CD14-positive monocyte (primary cell): ENCODE data around the gene RPL38. TPM values are rescaled to one million over a fixed set of nuclear protein-coding genes. Genes with fewer than 3 reads are reported as not detected.
A peak's percentile ranks its signal among the peaks of the same experiment; 100 is the strongest.

Experiments
- DNase-seq, 3 donors: peaks; one replicate each; pipeline ENCODE4 v3.0.0-alpha.2; 2011 to 2022
- H2AFZ ChIP-seq: 2 replicates; pipeline ENCODE4 v1.6.0; 2012; ENCODE audit warnings: mild to moderate bottlenecking, low read depth, low read length, inconsistent platforms; ENCODE audit not compliant: insufficient read depth, poor library complexity, severe bottlenecking
- H3K27ac ChIP-seq, 2 donors: 1 replicate in 1 of 2; 2 replicates in 1 of 2; pipeline ENCODE4 v1.5.1; 2012 to 2013; ENCODE audit warnings: low read length in 2 of 2, control low read depth in 1 of 2, inconsistent platforms in 1 of 2, low read depth in 1 of 2, mild to moderate bottlenecking in 1 of 2
- H3K27me3 ChIP-seq, 2 donors: one replicate each; pipeline versions ENCODE4 v1.6.0 to v1.6.1; 2011 to 2013; ENCODE audit warnings: low read length in 2 of 2; ENCODE audit not compliant: control insufficient read depth in 2 of 2, insufficient read depth in 2 of 2
- H3K36me3 ChIP-seq, 2 donors: replicated peaks in 1 of 2; 1 replicate in 1 of 2; 2 replicates in 1 of 2; pipeline versions ENCODE4 v1.5.1 to v1.6.1; 2012 to 2013; ENCODE audit warnings: low read length in 2 of 2, control low read depth in 1 of 2, inconsistent platforms in 1 of 2, mild to moderate bottlenecking in 1 of 2; ENCODE audit not compliant: insufficient read depth in 2 of 2, control insufficient read depth in 1 of 2
- H3K4me1 ChIP-seq, 2 donors: 1 replicate in 1 of 2; 2 replicates in 1 of 2; pipeline versions ENCODE4 v1.5.1 to v1.6.1; 2012 to 2013; ENCODE audit warnings: low read length in 2 of 2, control low read depth in 1 of 2, inconsistent platforms in 1 of 2, mild to moderate bottlenecking in 1 of 2, moderate library complexity in 1 of 2; ENCODE audit not compliant: insufficient read depth in 2 of 2, control insufficient read depth in 1 of 2
- H3K4me2 ChIP-seq: replicated peaks from 2 replicates; pipeline ENCODE3; 2012; ENCODE audit warnings: low read length, moderate library complexity, mild to moderate bottlenecking; ENCODE audit not compliant: poor library complexity, severe bottlenecking; ENCODE audit errors: extremely low read depth
- H3K4me3 ChIP-seq, 3 experiments: fragments of 200-600 bp in 1 of 3; sonication (generic) in 1 of 3; replicated peaks in 1 of 3; 1 replicate in 2 of 3; 2 replicates in 1 of 3; pipeline ENCODE4 v1.5.1; 2011 to 2013; ENCODE audit warnings: low read length in 3 of 3, mild to moderate bottlenecking in 3 of 3, control low read depth in 2 of 3, low read depth in 2 of 3, inconsistent platforms in 1 of 3, moderate library complexity in 1 of 3
- H3K79me2 ChIP-seq: 2 replicates; pipeline ENCODE4 v1.6.0; 2012; ENCODE audit warnings: mild to moderate bottlenecking, control low read depth, inconsistent platforms, low read length, moderate library complexity; ENCODE audit not compliant: insufficient read depth
- H3K9ac ChIP-seq: 2 replicates; pipeline ENCODE4 v1.6.0; 2017; ENCODE audit warnings: low read length, mild to moderate bottlenecking; ENCODE audit not compliant: insufficient read depth, poor library complexity, severe bottlenecking
- H3K9me3 ChIP-seq, 2 donors: replicated peaks in 1 of 2; 1 replicate in 1 of 2; 2 replicates in 1 of 2; pipeline versions ENCODE4 v1.5.1 to v1.6.1; 2012 to 2013; ENCODE audit warnings: low read length in 2 of 2, control low read depth in 1 of 2; ENCODE audit not compliant: control insufficient read depth in 1 of 2, insufficient read depth in 1 of 2
- H4K20me1 ChIP-seq: 2 replicates; pipeline ENCODE4 v1.6.0; 2012; ENCODE audit warnings: mild to moderate bottlenecking, low read length, control low read depth, moderate library complexity; ENCODE audit not compliant: insufficient read depth
- H3K27ac Mint-ChIP-seq, 7 donors: one replicate each; pipeline ENCODE4 v1.8.0; 2020; ENCODE audit warnings: mild to moderate bottlenecking in 7 of 7, mixed read lengths in 7 of 7, moderate library complexity in 6 of 7, inconsistent platforms in 2 of 7
- H3K27me3 Mint-ChIP-seq, 3 donors: one replicate each; pipeline ENCODE4 v1.8.0; 2021 to 2022; ENCODE audit warnings: low read depth in 3 of 3, mild to moderate bottlenecking in 3 of 3, mixed read lengths in 3 of 3, moderate library complexity in 3 of 3, inconsistent platforms in 1 of 3
- H3K36me3 Mint-ChIP-seq, 2 donors: one replicate each; pipeline ENCODE4 v1.8.0; 2020; ENCODE audit warnings: mixed read lengths in 2 of 2, inconsistent platforms in 1 of 2, mild to moderate bottlenecking in 1 of 2
- H3K4me1 Mint-ChIP-seq: one replicate; pipeline ENCODE4 v1.8.0; 2020; ENCODE audit warnings: mild to moderate bottlenecking, mixed read lengths
- H3K4me3 Mint-ChIP-seq, 2 donors: one replicate each; pipeline ENCODE4 v1.8.0; 2020; ENCODE audit warnings: mild to moderate bottlenecking in 2 of 2, mixed read lengths in 2 of 2, moderate library complexity in 1 of 2
- H3K9me3 Mint-ChIP-seq, 7 donors: one replicate each; pipeline ENCODE4 v1.8.0; 2020 to 2022; ENCODE audit warnings: mixed read lengths in 7 of 7, mild to moderate bottlenecking in 6 of 7, moderate library complexity in 6 of 7, inconsistent platforms in 2 of 7
- CTCF ChIP-seq: fragments of 200-600 bp; IDR thresholded peaks from one replicate; pipeline ENCODE4 v1.8.0; 2022; ENCODE audit warnings: antibody characterized with exemption, mild to moderate bottlenecking
- WGBS: methylation state at CpG from one replicate; pipeline ENCODE4 v1.1.5; 2013; ENCODE audit warnings: missing lambda C conversion rate; ENCODE audit not compliant: insufficient coverage; 5-methylcytosine and 5-hydroxymethylcytosine counted together
- intact Hi-C, 2 donors: fragments of 100-400 bp; cut with micrococcal nuclease; formaldehyde crosslinking; loops; one replicate each; pipeline versions ENCODE4 v1.15.0 to v1.15.1; 2023
- polyA plus RNA-seq, 3 donors: library from polyadenylated mRNA; depleted of rRNA in 1 of 3; unstranded in 2 of 3; stranded (reverse) in 1 of 3; fragments of 300-500 nt in 2 of 3; fragments of >200 nt in 1 of 3; fragmentation: Illumina TruSeq in 2 of 3; gene quantifications; 1 replicate in 2 of 3; 2 replicates in 1 of 3; pipeline ENCODE4 v1.2.3, GENCODE V29; 2012 to 2021

The RPL38 gene
- polyA plus RNA-seq, 3 donors, result 379 to 1,070 (median 919) TPM

- no peak for TF ChIP-seq CTCF
- H3K27ac ChIP-seq, result no peak overlapping the region
- Mint-ChIP-seq H3K27ac (no peak overlapping the region), H3K27me3 (peaks cover 4 to 10% (median 9%) of the 10 kb centered on the region in 3 donors), H3K36me3 (no peaks in the 10 kb centered on the region), H3K9me3 (peaks cover 0 to 5% (median 1%) of the 10 kb centered on the region in 7 donors), H3K4me3 (no peak overlapping the region), H3K4me1 (no peaks in the 10 kb centered on the region)
- no peak for DNase-seq
- intact Hi-C loops, result no loop called here
- H3K9me3 ChIP-seq, result no peaks in the 10 kb centered on the region
- no CpG with 5 or more reads among the region's 1 CpG for WGBS
- H3K36me3 ChIP-seq, result no peaks in the 10 kb centered on the region
- H3K27me3 ChIP-seq, result no peaks in the 10 kb centered on the region
- H3K4me2 ChIP-seq, result no peak overlapping the region
- H3K4me3 ChIP-seq, result no peak overlapping the region
- H4K20me1 ChIP-seq, result no peaks in the 10 kb centered on the region
- no peak overlapping the region for H3K9ac ChIP-seq
- no peaks in the 10 kb centered on the region for H3K4me1 ChIP-seq
- no peaks in the 10 kb centered on the region for H3K79me2 ChIP-seq
- H2AFZ ChIP-seq, result no peak overlapping the region
These were observed 32.6 kb upstream of the RPL38 start for GRCh38 chr17:74170924-74171323.

GRCh38 chr17:74172700-74173099 is 30.8 kb upstream of the RPL38 start:
- Histone ChIP-seq H3K9me3 (no peaks in the 10 kb centered on the region), H3K9ac (no peak overlapping the region), H3K4me2 (no peak overlapping the region), H3K27ac (no peak overlapping the region), H3K36me3 (no peaks in the 10 kb centered on the region), H3K27me3 (no peaks in the 10 kb centered on the region), H3K79me2 (no peaks in the 10 kb centered on the region), H4K20me1 (no peaks in the 10 kb centered on the region), H2AFZ (peak overlapping the region; percentile 1), H3K4me1 (no peaks in the 10 kb centered on the region), H3K4me3 (no peak overlapping the region)
- Mint-ChIP-seq H3K9me3 (peaks cover 0 to 2% (median 0%) of the 10 kb centered on the region in 7 donors), H3K4me3 (no peak overlapping the region), H3K27ac (no peak overlapping the region), H3K27me3 (peaks cover 6 to 17% (median 10%) of the 10 kb centered on the region in 3 donors), H3K4me1 (no peaks in the 10 kb centered on the region), H3K36me3 (no peaks in the 10 kb centered on the region)
- TF ChIP-seq CTCF, result no peak
- no CpG with 5 or more reads among the region's 3 CpGs for WGBS
- intact Hi-C loops, result no loop called here
- no peak for DNase-seq
